ENCODE results near the gene TRPM6.

TRPM6 gene

DNA sequence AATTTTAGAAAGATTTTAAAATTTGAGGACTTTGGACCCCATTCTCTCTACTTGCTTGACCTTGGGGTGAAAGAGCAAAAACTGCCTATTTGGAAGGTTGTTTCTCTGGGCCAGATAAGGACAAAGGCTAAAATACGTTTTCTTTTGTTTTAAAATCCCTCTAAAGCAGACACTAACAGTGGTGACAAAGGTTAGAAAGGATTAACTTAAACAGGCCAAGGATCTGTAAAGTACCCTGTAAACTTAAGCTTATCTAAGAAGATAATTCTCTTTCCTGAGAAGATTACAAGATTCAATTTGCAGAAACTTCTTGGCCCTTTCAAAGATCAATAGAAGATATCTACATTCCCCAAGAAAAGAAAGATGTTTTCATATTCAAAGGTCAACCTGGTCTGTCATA is 12.1 kb downstream of the TRPM6 start:
- no peak overlapping the region for H3K4me3 ChIP-seq
- no peaks in the 10 kb centered on the region for H3K36me3 ChIP-seq
- intact Hi-C loops (cut with DNase I; ENCODE audit: low total_unique reads), result no loop called here
- H3K27ac ChIP-seq, result no peak overlapping the region
- H3K27me3 ChIP-seq, result peaks cover 0 to 8% of the 10 kb centered on the region in 2 donors
- TF ChIP-seq, protein P1, sequence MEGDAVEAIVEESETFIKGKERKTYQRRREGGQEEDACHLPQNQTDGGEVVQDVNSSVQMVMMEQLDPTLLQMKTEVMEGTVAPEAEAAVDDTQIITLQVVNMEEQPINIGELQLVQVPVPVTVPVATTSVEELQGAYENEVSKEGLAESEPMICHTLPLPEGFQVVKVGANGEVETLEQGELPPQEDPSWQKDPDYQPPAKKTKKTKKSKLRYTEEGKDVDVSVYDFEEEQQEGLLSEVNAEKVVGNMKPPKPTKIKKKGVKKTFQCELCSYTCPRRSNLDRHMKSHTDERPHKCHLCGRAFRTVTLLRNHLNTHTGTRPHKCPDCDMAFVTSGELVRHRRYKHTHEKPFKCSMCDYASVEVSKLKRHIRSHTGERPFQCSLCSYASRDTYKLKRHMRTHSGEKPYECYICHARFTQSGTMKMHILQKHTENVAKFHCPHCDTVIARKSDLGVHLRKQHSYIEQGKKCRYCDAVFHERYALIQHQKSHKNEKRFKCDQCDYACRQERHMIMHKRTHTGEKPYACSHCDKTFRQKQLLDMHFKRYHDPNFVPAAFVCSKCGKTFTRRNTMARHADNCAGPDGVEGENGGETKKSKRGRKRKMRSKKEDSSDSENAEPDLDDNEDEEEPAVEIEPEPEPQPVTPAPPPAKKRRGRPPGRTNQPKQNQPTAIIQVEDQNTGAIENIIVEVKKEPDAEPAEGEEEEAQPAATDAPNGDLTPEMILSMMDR (IDR thresholded peaks at IDR 0.05), result no peak
- DNase-seq, result no peak
- no peaks in the 10 kb centered on the region for H3K4me1 ChIP-seq
- peaks cover 0 to 28% (median 20%) of the 10 kb centered on the region in 3 donors for H3K9me3 ChIP-seq

DNA sequence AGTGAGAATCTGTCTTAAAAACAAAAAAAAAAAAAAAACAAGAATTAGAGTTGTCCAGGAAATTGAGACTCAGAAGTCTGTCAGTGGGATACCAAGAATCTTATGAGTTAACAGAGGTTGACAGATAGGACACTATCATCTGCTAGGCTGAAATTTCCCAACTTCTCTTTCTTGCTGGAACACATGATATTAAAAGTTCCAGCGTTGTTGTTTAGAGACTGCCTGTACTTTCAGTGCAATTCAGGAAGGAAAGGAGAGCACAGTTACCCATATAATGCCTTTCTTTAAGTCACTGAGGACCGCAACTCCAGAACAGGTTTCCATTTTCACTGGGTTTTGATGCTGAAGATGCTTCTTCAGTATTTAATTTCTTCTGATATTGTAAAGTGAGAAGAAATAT is 13.5 kb downstream of the TRPM6 start:
- H3K9me3 ChIP-seq, result peaks cover 0 to 19% (median 17%) of the 10 kb centered on the region in 3 donors
- no peaks in the 10 kb centered on the region for H3K4me1 ChIP-seq
- intact Hi-C loops (cut with DNase I; ENCODE audit: low total_unique reads), result no loop called here
- TF ChIP-seq, protein P1 (IDR thresholded peaks at IDR 0.05), result no peak
- H3K27ac ChIP-seq, result no peak overlapping the region
- H3K4me3 ChIP-seq, result no peak overlapping the region
- no peaks in the 10 kb centered on the region for H3K36me3 ChIP-seq
- DNase-seq, result no peak
- H3K27me3 ChIP-seq, result peaks cover 0 to 8% of the 10 kb centered on the region in 2 donors

DNA sequence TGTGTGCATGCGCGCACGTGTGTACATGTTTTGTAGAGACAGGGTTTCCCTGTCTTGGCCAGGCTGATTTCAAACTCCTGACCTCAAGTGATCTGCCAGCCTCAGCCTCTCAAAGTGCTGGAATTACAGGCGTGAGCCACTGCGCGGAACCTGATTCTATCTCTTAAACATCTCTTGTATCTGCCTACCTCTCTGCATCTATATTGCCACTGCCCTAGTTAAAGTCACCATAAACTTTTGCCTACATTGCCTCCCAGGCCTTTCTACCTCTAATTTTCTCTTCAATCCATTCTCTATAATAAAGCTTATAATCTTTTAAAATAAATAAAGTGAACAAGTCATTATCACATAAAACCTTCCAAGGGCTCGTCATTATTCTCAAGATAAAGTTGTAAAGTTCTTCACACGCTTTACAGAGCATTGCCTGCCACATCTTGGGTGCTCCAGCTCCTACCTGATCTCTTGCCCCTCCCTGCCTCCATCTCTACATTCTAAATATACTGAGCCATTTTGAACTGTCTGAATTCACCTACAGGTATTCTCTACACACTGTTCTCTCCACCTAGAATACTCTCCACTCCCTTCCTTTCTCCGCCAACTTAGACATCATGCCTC is 15.0 kb downstream of the TRPM6 start:
- peaks cover 0 to 6% (median 5%) of the 10 kb centered on the region in 3 donors for H3K9me3 ChIP-seq
- no peak overlapping the region for H3K4me3 ChIP-seq
- TF ChIP-seq, protein P1 (IDR thresholded peaks at IDR 0.05), result no peak
- no peak for DNase-seq
- no peak overlapping the region for H3K27ac ChIP-seq
- H3K27me3 ChIP-seq, result peaks cover 0 to 8% of the 10 kb centered on the region in 2 donors
- H3K36me3 ChIP-seq, result no peaks in the 10 kb centered on the region
- no peaks in the 10 kb centered on the region for H3K4me1 ChIP-seq
- intact Hi-C loops (cut with DNase I; ENCODE audit: low total_unique reads), result no loop called here

DNA sequence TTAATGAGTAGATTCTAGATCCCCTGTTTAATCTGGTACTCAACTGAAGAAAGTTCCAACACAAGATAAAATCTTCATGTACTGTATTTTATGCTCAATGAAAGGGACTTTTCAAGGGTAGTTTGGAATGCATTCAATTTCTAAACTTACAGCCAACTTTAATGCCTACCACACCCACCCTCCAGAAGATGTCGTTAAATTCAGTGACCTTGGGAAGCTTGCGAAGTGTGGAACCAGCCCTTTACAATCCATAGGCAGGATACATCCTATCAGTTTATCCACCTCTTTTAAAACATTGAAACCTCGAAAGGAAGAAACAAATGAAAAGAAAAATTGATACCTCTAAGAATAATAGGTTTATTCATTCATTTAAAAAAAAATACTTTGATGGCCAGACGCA is 20.2 kb downstream of the TRPM6 start:
- H3K4me1 ChIP-seq, result no peaks in the 10 kb centered on the region
- intact Hi-C loops (cut with DNase I; ENCODE audit: low total_unique reads), result no loop called here
- TF ChIP-seq, protein P1 (IDR thresholded peaks at IDR 0.05), result no peak
- DNase-seq, result no peak
- H3K27me3 ChIP-seq, result no peaks in the 10 kb centered on the region
- no peaks in the 10 kb centered on the region for H3K9me3 ChIP-seq
- no peak overlapping the region for H3K4me3 ChIP-seq
- no peak overlapping the region for H3K27ac ChIP-seq
- H3K36me3 ChIP-seq, result no peaks in the 10 kb centered on the region

DNA sequence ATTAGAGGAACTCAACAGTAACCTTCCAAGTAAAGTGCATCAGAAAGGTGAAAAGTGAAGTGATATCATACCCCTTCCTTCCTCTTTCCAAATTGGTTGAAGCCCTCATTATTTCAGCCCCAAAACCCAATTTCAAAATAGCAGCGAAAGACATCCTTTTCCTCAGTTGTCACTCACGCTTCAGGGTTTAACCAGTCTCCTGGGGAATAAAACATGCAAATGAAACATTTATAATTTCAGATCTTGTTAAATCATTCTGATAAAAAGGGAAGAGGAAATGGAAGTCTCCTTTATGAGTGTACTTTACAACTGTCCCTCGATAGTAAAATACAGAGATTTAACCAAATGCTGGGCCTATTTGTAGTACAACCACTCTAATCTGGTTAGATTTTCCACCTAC is 22.5 kb downstream of the TRPM6 start:
- no peak for DNase-seq
- intact Hi-C loops (cut with DNase I; ENCODE audit: low total_unique reads), result no loop called here
- TF ChIP-seq, protein P1 (IDR thresholded peaks at IDR 0.05), result no peak
- no peaks in the 10 kb centered on the region for H3K27me3 ChIP-seq
- H3K4me3 ChIP-seq, result no peak overlapping the region
- no peaks in the 10 kb centered on the region for H3K4me1 ChIP-seq
- H3K36me3 ChIP-seq, result no peaks in the 10 kb centered on the region
- no peak overlapping the region for H3K27ac ChIP-seq
- H3K9me3 ChIP-seq, result no peaks in the 10 kb centered on the region
